GM12878 (cell line): ENCODE data around the gene PC. TPM values are rescaled to one million over a fixed set of nuclear protein-coding genes. Genes with fewer than 3 reads are reported as not detected.

Source experiments
- ATAC-seq: fragments of 200-7000 bp; cut with Tn5 transposase; 3 replicates; pipeline ENCODE4 v1.9.1; 2020; ENCODE audit warnings: mild to moderate bottlenecking, moderate library complexity
- BruUV-seq: library from RNA; stranded (reverse); fragments of 400-500 nt; replicated peaks from 2 replicates; lab custom pipeline; 2021; lab: Mats Ljungman, UMichigan
- CTCF ChIA-PET: fragments of 300-600 bp; sonication (Branson Sonifier 250); formaldehyde crosslinking; extraction: SDS; loops from one replicate; lab custom pipeline; 2021; ENCODE audit warnings: inconsistent platforms; lab: Yijun Ruan, JAX
- POLR2A ChIA-PET: fragments of 350-600 bp; formaldehyde crosslinking; extraction: SDS; loops from one replicate; lab custom pipeline; 2021; ENCODE audit warnings: inconsistent platforms; lab: Charles Lee
- RAD21 ChIA-PET: fragments of 300-600 bp; sonication (Branson Sonifier 250); formaldehyde crosslinking; loops from one replicate; lab custom pipeline; 2023; ENCODE audit warnings: antibody characterized with exemption; ENCODE audit not compliant: unreplicated experiment; lab: Charles Lee
- SMC1A ChIA-PET: fragments of 300-600 bp; sonication (Branson Sonifier 250); formaldehyde crosslinking; loops from one replicate; lab custom pipeline; 2023; ENCODE audit not compliant: unreplicated experiment, uncharacterized antibody; lab: Charles Lee
- DNase-seq: peaks from one replicate; pipeline ENCODE4 v3.0.0-alpha.2; 2011; ENCODE audit warnings: low read depth, low spot score
- FAIRE-seq: peaks from 3 replicates; lab custom pipeline; 2011; peaks lifted over from hg19 to GRCh38; lab: Jason Lieb, UNC
- H2AFZ ChIP-seq: 2 replicates; pipeline ENCODE4 v1.6.0; 2011; ENCODE audit warnings: low read depth, low read length, control low read depth; ENCODE audit not compliant: control insufficient read depth
- H3K27ac ChIP-seq: 2 replicates; pipeline ENCODE4 v1.5.1; 2011; ENCODE audit warnings: control low read depth; ENCODE audit not compliant: control insufficient read depth, insufficient read depth
- H3K27me3 ChIP-seq, 2 experiments: replicated peaks in 1 of 2; 2 replicates each; pipeline versions ENCODE4 v1.6.0 to v1.6.1; 2011; ENCODE audit warnings: low read length in 1 of 2; ENCODE audit not compliant: control insufficient read depth in 2 of 2, insufficient read depth in 2 of 2
- H3K36me3 ChIP-seq, 2 experiments: 2 replicates each; pipeline ENCODE4 v1.5.1; 2011; ENCODE audit warnings: low read length in 1 of 2; ENCODE audit not compliant: control insufficient read depth in 2 of 2, insufficient read depth in 2 of 2
- H3K4me1 ChIP-seq: 2 replicates; pipeline ENCODE4 v1.6.1; 2011; ENCODE audit warnings: mild to moderate bottlenecking, low read length, moderate library complexity, mixed read lengths; ENCODE audit not compliant: control insufficient read depth, insufficient read depth
- H3K4me2 ChIP-seq: 2 replicates; pipeline ENCODE4 v1.6.0; 2011; ENCODE audit warnings: control low read depth; ENCODE audit not compliant: control insufficient read depth, insufficient read depth
- H3K4me3 ChIP-seq: fragments of 200-600 bp; sonication (generic); 2 replicates; pipeline ENCODE4 v1.5.1; 2016
- H3K79me2 ChIP-seq: 2 replicates; pipeline ENCODE4 v1.6.0; 2011; ENCODE audit warnings: low read length; ENCODE audit not compliant: control insufficient read depth, insufficient read depth
- H3K9ac ChIP-seq: 2 replicates; pipeline ENCODE4 v1.8.0; 2011; ENCODE audit warnings: low read length, control low read depth, mixed read lengths; ENCODE audit not compliant: control insufficient read depth, insufficient read depth
- H3K9me3 ChIP-seq: replicated peaks from 3 replicates; pipeline ENCODE4 v1.5.1; 2011; ENCODE audit warnings: mild to moderate bottlenecking, low read length; ENCODE audit not compliant: control insufficient read depth, insufficient read depth
- H4K20me1 ChIP-seq: 2 replicates; pipeline ENCODE4 v1.6.0; 2011; ENCODE audit not compliant: control insufficient read depth, insufficient read depth
- CHD2 ChIP-seq: IDR thresholded peaks from 2 replicates; pipeline ENCODE4 v1.6.1; 2011; ENCODE audit warnings: low read depth, low read length, improper control_type of control experiment, borderline replicate concordance
- CREM ChIP-seq: IDR thresholded peaks from 2 replicates; pipeline ENCODE4 v1.6.1; 2014; ENCODE audit warnings: antibody characterized with exemption, low read depth
- IRF4 ChIP-seq: IDR thresholded peaks from 2 replicates; pipeline ENCODE4 v1.6.1; 2011; ENCODE audit warnings: low read depth, low read length
- JUND ChIP-seq: IDR thresholded peaks from 2 replicates; pipeline ENCODE4 v1.6.1; 2012; ENCODE audit warnings: low read depth, mild to moderate bottlenecking, low read length, improper control_type of control experiment, moderate library complexity
- MAX ChIP-seq: IDR thresholded peaks from 2 replicates; pipeline ENCODE4 v1.6.1; 2012; ENCODE audit warnings: low read depth, low read length, improper control_type of control experiment
- POLR2AphosphoS5 ChIP-seq: IDR thresholded peaks from 2 replicates; pipeline ENCODE4 v1.6.1; 2011; ENCODE audit warnings: mild to moderate bottlenecking, low read length, inconsistent platforms
- PRDM15 ChIP-seq: fragments of 450-650 bp; formaldehyde crosslinking; IDR thresholded peaks from 2 replicates; pipeline ENCODE4 v1.4.0; 2020; ENCODE audit warnings: mild to moderate bottlenecking, moderate library complexity
- SIX5 ChIP-seq: IDR thresholded peaks from 2 replicates; pipeline ENCODE4 v1.6.1; 2011; ENCODE audit warnings: mild to moderate bottlenecking, low read depth, low read length, moderate library complexity; ENCODE audit not compliant: severe bottlenecking
- ZNF687 ChIP-seq: fragments of 450-650 bp; IDR thresholded peaks from 2 replicates; pipeline ENCODE4 v1.6.1; 2017; ENCODE audit warnings: mild to moderate bottlenecking, moderate library complexity
- ZSCAN29 ChIP-seq: fragments of 450-650 bp; IDR thresholded peaks from 2 replicates; pipeline ENCODE4 v1.6.1; 2017; ENCODE audit warnings: mild to moderate bottlenecking, moderate library complexity
- WGBS: methylation state at CpG from one replicate; pipeline ENCODE4 v1.1.6; 2016; ENCODE audit warnings: low lambda C conversion rate; ENCODE audit not compliant: insufficient replicate concordance, insufficient coverage; ENCODE audit errors: missing lambda C conversion rate; 5-methylcytosine and 5-hydroxymethylcytosine counted together
- in situ Hi-C: fragments of 300-500 bp; cut with MboI; formaldehyde crosslinking; loops from 9 replicates; pipeline ENCODE4 v1.14.3; 2018; ENCODE audit warnings: mixed read lengths
- intact Hi-C: fragments of 100-400 bp; cut with micrococcal nuclease; formaldehyde crosslinking; loops from one replicate; pipeline ENCODE4 v1.14.2; 2022; ENCODE audit not compliant: unreplicated experiment
- polyA plus RNA-seq, 11 experiments: library from polyadenylated mRNA; depleted of rRNA in 4 of 11; unstranded in 6 of 11; stranded (reverse) in 5 of 11; fragments of >200 nt; fragmentation: Nextera tagmentation in 4 of 11; fragmentation: Illumina TruSeq in 1 of 11; extraction: Ambion mirVana in 4 of 11; extraction: Trizol in 1 of 11; gene quantifications; 1 replicate in 1 of 11; 2 replicates in 10 of 11; pipeline versions ENCODE4 v1.2.1 to v1.2.3, GENCODE V29; 2011 to 2016; ENCODE audit warnings: inconsistent platforms in 2 of 11, missing spikeins in 2 of 11, low read depth in 1 of 11
- total RNA-seq, 4 experiments: library from RNA; depleted of rRNA in 3 of 4; stranded (reverse); fragments of >200 nt in 3 of 4; fragmentation: Illumina TruSeq in 1 of 4; extraction: Trizol in 1 of 4; gene quantifications; 2 replicates each; pipeline versions ENCODE4 v1.2.1 to v1.2.3, GENCODE V29; 2013 to 2021
- TF ChIP-seq, protein P1 (sequence below): fragments of 450-650 bp; IDR thresholded peaks from 2 replicates; pipeline ENCODE4 v1.6.1; 2017; ENCODE audit warnings: mild to moderate bottlenecking
- TF ChIP-seq, protein P2 (sequence below): fragments of 450-650 bp; IDR thresholded peaks from 2 replicates; pipeline ENCODE4 v1.6.1; 2016; ENCODE audit warnings: mild to moderate bottlenecking

The PC gene
- total and polyA plus RNA-seq, 10 of the 15 experiments (the other 5 are each of a cell fraction or from before 2014, with no cell fraction given) = 0.22 to 10.3 (median 4.5) TPM

DNA sequence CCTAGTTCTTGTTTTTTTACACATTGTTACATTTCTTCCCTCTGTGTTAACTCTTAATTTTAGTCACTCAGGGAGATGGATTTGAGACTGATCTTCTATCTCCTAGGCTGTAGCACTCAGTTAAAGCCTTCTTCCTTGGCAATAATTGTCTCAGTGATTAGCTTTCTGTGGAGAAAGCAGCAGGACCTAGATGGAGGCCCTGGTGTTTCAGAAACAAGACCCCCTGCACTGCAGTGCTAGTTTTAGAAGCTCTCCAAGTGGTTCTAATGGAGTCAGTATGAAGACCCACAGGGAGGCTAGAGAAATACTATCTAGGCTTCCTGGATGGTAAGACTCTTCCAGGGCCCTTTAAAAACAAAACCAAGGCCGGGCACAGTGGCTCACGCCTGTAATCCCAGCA, 4.1 kb upstream of the PC start:
- Histone ChIP-seq H3K4me2 (no peak overlapping the region), H3K79me2 (no peaks in the 10 kb centered on the region), H2AFZ (no peak overlapping the region), H3K9ac (no peak overlapping the region), H4K20me1 (no peaks in the 10 kb centered on the region), H3K4me3 (no peak overlapping the region), H3K36me3 (no peaks in the 10 kb centered on the region), H3K27me3 (no peaks in the 10 kb centered on the region), H3K4me1 (peaks cover 9% of the 10 kb centered on the region), H3K9me3 (peaks cover 6% of the 10 kb centered on the region; the same call in 2 of the 3 replicates), H3K27ac (no peak overlapping the region)
- ChIA-PET POLR2A (interaction anchor here (0.7 kb wide), 1 partner anchor 621 kb away, joined by 3 read pairs; no protein-coding TSS in a partner anchor), CTCF (interaction anchor here (0.6 kb wide), 1 partner anchor 22 kb away, joined by 3 read pairs; no protein-coding TSS in a partner anchor), SMC1A (no interaction called here), RAD21 (no interaction called here)
- BruUV-seq = no TSS peak
- FAIRE-seq = no peak
- intact Hi-C loops (no loop called here), in situ Hi-C loops (no loop called here)
- ATAC-seq = no peak
- 0% methylated on average over 2 of the region's 2 CpGs for WGBS
- no peak for DNase-seq
- TF ChIP-seq ZSCAN29 (no peak), MAX (no peak), CREM (no peak), ZNF687 (no peak), CHD2 (no peak), JUND (no peak), POLR2AphosphoS5 (no peak), SIX5 (no peak), IRF4 (no peak), PRDM15 (no peak)
- TF ChIP-seq, protein P1, sequence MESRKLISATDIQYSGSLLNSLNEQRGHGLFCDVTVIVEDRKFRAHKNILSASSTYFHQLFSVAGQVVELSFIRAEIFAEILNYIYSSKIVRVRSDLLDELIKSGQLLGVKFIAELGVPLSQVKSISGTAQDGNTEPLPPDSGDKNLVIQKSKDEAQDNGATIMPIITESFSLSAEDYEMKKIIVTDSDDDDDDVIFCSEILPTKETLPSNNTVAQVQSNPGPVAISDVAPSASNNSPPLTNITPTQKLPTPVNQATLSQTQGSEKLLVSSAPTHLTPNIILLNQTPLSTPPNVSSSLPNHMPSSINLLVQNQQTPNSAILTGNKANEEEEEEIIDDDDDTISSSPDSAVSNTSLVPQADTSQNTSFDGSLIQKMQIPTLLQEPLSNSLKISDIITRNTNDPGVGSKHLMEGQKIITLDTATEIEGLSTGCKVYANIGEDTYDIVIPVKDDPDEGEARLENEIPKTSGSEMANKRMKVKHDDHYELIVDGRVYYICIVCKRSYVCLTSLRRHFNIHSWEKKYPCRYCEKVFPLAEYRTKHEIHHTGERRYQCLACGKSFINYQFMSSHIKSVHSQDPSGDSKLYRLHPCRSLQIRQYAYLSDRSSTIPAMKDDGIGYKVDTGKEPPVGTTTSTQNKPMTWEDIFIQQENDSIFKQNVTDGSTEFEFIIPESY = no peak
- TF ChIP-seq, protein P2, sequence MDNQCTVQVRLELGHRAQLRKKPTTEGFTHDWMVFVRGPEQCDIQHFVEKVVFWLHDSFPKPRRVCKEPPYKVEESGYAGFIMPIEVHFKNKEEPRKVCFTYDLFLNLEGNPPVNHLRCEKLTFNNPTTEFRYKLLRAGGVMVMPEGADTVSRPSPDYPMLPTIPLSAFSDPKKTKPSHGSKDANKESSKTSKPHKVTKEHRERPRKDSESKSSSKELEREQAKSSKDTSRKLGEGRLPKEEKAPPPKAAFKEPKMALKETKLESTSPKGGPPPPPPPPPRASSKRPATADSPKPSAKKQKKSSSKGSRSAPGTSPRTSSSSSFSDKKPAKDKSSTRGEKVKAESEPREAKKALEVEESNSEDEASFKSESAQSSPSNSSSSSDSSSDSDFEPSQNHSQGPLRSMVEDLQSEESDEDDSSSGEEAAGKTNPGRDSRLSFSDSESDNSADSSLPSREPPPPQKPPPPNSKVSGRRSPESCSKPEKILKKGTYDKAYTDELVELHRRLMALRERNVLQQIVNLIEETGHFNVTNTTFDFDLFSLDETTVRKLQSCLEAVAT = no peak
